BLaER1 treated with 17β-estradiol and CSF1 and Interleukin-3, amounts not matched to agents 10 nM and 100 nM (cell line): ENCODE results near the gene BCKDHB.
A peak's percentile ranks its signal among the peaks of the same experiment; 100 is the strongest.
"Not testable (repeated sequence)": the region's sequence is repeated elsewhere in the genome, so short reads cannot be mapped to it uniquely, and the experiment has no call there.

ENCODE experiments used
- H3K27ac ChIP-seq, 11 experiments: shearing (Covaris generic); formaldehyde crosslinking; 2 replicates each; pipeline ENCODE4 v1.8.1; 2022
- H3K27me3 ChIP-seq, 11 experiments: shearing (Covaris generic); formaldehyde crosslinking; 2 replicates each; pipeline ENCODE4 v1.8.1; 2022
- H3K36me3 ChIP-seq, 11 experiments: shearing (Covaris generic); formaldehyde crosslinking; 2 replicates each; pipeline ENCODE4 v1.8.1; 2022
- H3K4me1 ChIP-seq, 10 experiments: shearing (Covaris generic); formaldehyde crosslinking; 2 replicates each; pipeline ENCODE4 v1.8.1; 2022
- H3K4me2 ChIP-seq, 11 experiments: shearing (Covaris generic); formaldehyde crosslinking; 2 replicates each; pipeline ENCODE4 v1.8.1; 2022
- H3K4me3 ChIP-seq, 10 experiments: shearing (Covaris generic); formaldehyde crosslinking; 2 replicates each; pipeline ENCODE4 v1.8.1; 2022
- H3K9ac ChIP-seq, 11 experiments: shearing (Covaris generic); formaldehyde crosslinking; 2 replicates each; pipeline ENCODE4 v1.8.1; 2022
- H3K9me3 ChIP-seq, 11 experiments: shearing (Covaris generic); formaldehyde crosslinking; replicated peaks in 1 of 11; 2 replicates each; pipeline ENCODE4 v1.8.1; 2022
- H4K20me1 ChIP-seq, 11 experiments: shearing (Covaris generic); formaldehyde crosslinking; 2 replicates each; pipeline ENCODE4 v1.8.1; 2022
- Cebpa-rat ChIP-seq, 11 experiments: shearing (Covaris generic); IDR thresholded peaks; 2 replicates each; pipeline ENCODE4 v1.8.1; 2022

The BCKDHB gene

DNA sequence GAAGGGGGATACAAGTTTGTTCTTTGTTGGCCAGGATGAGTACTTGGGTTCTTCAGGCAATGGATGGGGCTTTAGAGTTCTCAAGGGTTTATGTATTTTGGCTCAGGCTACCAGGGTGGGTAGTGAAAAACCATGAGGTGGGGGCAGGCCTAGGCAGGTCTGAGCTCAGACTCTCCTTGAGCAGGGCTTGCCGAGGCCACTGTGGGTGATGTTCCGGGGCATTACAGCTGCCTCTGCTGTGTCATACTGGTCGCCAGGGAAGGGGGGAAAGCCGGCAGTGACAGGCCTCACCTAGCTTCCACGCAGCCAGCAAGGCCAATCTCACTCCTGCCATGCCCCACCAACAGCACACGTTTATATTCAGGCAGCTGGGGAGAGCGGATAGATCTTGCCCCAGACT, 79.6 kb downstream of the BCKDHB start:
- Histone ChIP-seq H3K9me3 (no peaks in the 10 kb centered on the region), H3K4me3 (no peak overlapping the region), H4K20me1 (no peaks in the 10 kb centered on the region), H3K36me3 (no peaks in the 10 kb centered on the region), H3K9ac (no peak overlapping the region), H3K4me2 (no peak overlapping the region), H3K27ac (no peak overlapping the region), H3K27me3 (no peaks in the 10 kb centered on the region), H3K4me1 (no peaks in the 10 kb centered on the region)
- TF ChIP-seq Cebpa-rat (IDR thresholded peaks at IDR 0.05) = no peak

DNA sequence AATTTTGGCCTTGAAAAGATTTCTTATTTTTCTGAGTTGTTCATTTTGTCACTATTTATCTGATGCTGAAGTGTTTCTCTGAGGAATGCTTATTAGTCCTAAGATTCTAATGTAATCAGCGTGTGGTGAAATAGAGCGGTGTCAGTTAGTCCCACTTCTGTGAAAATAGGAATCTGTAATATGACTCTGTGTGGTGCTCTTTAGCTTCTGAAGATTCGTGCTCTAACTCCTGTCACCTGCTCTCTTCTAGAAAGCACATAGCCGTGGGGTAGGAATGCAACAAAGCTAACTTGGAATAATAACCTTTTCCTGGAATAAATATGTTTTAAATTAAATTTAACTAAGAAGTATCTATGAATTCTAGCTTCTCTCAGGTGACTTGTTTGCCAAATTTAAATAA, 90.4 kb downstream of the BCKDHB start:
- Histone ChIP-seq H3K9ac (no peak overlapping the region), H3K9me3 (no peaks in the 10 kb centered on the region), H3K4me3 (no peak overlapping the region), H3K27ac (no peak overlapping the region), H3K36me3 (no peaks in the 10 kb centered on the region), H3K4me1 (no peaks in the 10 kb centered on the region), H3K27me3 (no peaks in the 10 kb centered on the region), H4K20me1 (no peaks in the 10 kb centered on the region), H3K4me2 (no peak overlapping the region)
- no peak for TF ChIP-seq Cebpa-rat (IDR thresholded peaks at IDR 0.05)

DNA sequence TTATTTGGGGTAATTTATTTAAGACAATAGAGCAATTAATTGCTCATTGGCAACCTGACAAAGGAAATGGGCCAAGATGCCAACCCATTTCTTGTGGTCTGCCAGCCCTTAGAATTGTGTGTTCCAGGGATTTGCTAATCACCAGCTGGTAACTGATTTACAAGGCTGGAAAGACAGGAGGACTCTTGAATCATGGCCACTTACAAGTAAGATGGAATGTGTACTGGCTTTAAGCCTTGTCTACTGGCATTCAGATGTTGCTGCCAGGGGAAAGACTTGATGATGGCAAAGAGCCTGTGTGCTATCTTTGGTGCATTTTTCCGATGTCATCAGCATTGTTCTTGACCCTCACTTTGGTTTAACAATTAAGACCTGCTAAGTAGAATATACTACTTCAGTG, 91.0 kb downstream of the BCKDHB start:
- H3K9ac ChIP-seq = no peak overlapping the region
- no peaks in the 10 kb centered on the region for H3K4me1 ChIP-seq
- H3K27me3 ChIP-seq = no peaks in the 10 kb centered on the region
- H3K4me2 ChIP-seq = no peak overlapping the region
- TF ChIP-seq Cebpa-rat (IDR thresholded peaks at IDR 0.05) = no peak
- H3K27ac ChIP-seq = no peak overlapping the region
- H3K36me3 ChIP-seq = no peaks in the 10 kb centered on the region
- no peak overlapping the region for H3K4me3 ChIP-seq
- H4K20me1 ChIP-seq = no peaks in the 10 kb centered on the region
- no peaks in the 10 kb centered on the region for H3K9me3 ChIP-seq

DNA sequence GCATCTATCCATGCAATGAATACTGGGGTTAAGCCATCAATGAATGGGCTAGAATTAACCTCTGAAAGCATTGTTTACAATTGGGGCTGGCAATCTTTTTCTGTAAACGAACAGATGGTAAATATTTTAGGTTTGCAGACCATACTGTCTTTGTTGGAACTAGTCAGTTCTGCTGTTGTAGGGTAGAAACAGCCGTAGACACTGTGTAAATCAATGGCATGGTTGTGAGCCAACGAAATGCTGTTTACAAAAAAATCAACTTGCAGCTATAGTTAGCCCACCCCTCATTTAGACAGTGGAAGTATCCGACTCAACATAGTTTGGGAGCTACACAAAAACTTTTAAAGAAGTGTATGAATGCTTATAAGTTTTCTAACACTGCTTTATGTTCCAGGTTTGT, 91.5 kb downstream of the BCKDHB start:
- H3K4me1 ChIP-seq = no peaks in the 10 kb centered on the region
- no peaks in the 10 kb centered on the region for H3K27me3 ChIP-seq
- H3K27ac ChIP-seq = no peak overlapping the region
- no peaks in the 10 kb centered on the region for H3K9me3 ChIP-seq
- no peaks in the 10 kb centered on the region for H4K20me1 ChIP-seq
- H3K4me2 ChIP-seq = no peak overlapping the region
- H3K4me3 ChIP-seq = no peak overlapping the region
- H3K36me3 ChIP-seq = no peaks in the 10 kb centered on the region
- TF ChIP-seq Cebpa-rat (IDR thresholded peaks at IDR 0.05) = no peak
- H3K9ac ChIP-seq = no peak overlapping the region

DNA sequence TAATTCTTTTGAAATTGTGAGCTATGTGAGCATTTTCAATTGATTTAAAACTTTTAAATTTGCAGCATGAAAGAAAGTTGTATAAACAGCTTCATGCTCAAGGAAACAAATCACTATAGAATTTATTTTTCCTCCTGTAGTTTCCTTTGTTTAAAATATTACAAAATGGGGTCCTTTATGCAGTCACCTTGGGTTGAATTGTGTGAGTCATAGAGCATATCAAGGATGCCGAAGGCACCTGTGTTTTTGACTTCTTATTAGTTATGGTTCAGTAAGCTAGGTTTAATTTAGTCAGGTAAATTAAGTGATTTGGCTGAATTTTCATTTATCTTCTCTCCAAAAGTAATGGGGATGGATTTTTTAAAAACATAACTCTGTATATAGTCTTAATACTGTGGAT, 96.8 kb downstream of the BCKDHB start:
- Histone ChIP-seq H3K27ac (no peak overlapping the region), H3K4me2 (no peak overlapping the region)

DNA sequence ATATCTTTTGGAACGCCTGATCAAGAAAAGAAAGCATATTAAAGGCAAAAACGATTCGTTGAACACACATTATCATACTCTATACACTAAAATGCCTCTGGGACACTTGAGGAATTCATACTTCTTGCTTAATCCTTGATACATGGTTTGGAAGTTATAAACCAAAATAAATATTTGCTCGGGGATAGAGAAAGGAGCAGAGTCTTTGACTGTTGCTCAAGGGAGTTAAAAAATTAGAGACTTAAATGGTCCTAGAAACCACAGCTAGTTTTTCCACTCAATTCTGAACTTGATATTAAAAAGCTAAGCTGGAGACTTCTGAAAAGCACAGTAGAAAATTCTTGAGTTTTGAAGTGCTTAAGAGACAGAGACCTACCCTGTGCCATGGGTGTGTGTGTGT, 98.9 kb downstream of the BCKDHB start:
- Histone ChIP-seq H3K9ac (no peak overlapping the region), H3K9me3 (no peaks in the 10 kb centered on the region), H3K27ac (no peak overlapping the region), H3K4me1 (peaks cover 0 to 7% (median 0%) of the 10 kb centered on the region in 10 experiments; a peak in 1 of 20 replicates), H4K20me1 (no peaks in the 10 kb centered on the region), H3K27me3 (no peaks in the 10 kb centered on the region), H3K4me3 (no peak overlapping the region), H3K36me3 (no peaks in the 10 kb centered on the region), H3K4me2 (no peak overlapping the region)
- TF ChIP-seq Cebpa-rat (IDR thresholded peaks at IDR 0.05) = no peak

More for the DNA sequence above, 96.8 kb downstream of the BCKDHB start:
- no peaks in the 10 kb centered on the region for H3K36me3 ChIP-seq
- H3K9ac ChIP-seq = no peak overlapping the region
- no peak overlapping the region for H3K4me3 ChIP-seq
- H3K27me3 ChIP-seq = no peaks in the 10 kb centered on the region
- H4K20me1 ChIP-seq = no peaks in the 10 kb centered on the region
- no peaks in the 10 kb centered on the region for H3K4me1 ChIP-seq
- no peaks in the 10 kb centered on the region for H3K9me3 ChIP-seq
- no peak for TF ChIP-seq Cebpa-rat (IDR thresholded peaks at IDR 0.05)

DNA sequence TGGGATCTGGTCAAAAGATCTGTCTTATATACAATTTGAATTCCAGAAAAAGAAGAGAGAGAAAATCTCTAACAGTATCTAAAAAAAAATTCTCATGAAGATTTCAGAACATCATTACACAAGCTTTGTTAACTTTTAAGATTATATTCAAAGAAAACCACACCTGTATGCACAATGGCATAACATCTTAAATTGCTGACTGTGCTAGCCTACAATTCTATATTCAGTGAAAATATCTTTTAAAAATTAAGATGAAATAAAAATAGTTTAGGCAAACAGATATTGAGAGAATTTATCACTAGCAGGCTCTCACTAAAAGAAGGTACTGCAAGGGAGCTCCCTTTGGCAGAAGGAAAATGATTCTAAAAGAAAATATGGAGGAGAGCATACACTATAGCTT, 100.3 kb downstream of the BCKDHB start:
- H3K4me1 ChIP-seq = peaks cover 0 to 7% (median 0%) of the 10 kb centered on the region in 10 experiments; a peak in 1 of 20 replicates
- TF ChIP-seq Cebpa-rat (IDR thresholded peaks at IDR 0.05) = no peak

DNA sequence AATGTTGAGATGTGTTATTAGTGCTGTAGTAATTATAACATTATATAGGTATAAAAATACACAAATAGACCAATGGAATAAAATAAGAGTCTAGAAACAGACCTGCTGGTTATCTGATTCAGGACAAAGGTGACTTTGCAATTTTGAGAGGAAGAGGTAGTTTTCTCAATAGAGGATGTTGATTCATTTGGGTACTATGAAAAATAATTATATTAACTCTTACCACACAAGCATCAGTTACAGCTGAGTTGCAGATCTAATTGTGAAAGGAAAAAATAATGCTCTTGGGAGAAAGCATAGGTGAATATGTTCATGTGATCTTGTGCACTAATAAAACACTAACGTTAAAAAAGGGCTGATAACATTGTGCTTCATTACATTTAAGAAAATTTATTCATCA, 103.0 kb downstream of the BCKDHB start:
- H3K4me2 ChIP-seq = 0 out of 22 replicates have a peak overlapping the region, but pooled peaks of 1 of the 11 experiments have one; percentile 4
- H3K4me1 ChIP-seq = peaks cover 0 to 7% (median 0%) of the 10 kb centered on the region in 10 experiments; a peak in 1 of 20 replicates
- no peak overlapping the region for H3K4me3 ChIP-seq
- H4K20me1 ChIP-seq = no peaks in the 10 kb centered on the region
- no peak for TF ChIP-seq Cebpa-rat (IDR thresholded peaks at IDR 0.05)
- no peaks in the 10 kb centered on the region for H3K27me3 ChIP-seq
- no peaks in the 10 kb centered on the region for H3K36me3 ChIP-seq
- H3K9me3 ChIP-seq = no peaks in the 10 kb centered on the region
- H3K9ac ChIP-seq = no peak overlapping the region
- H3K27ac ChIP-seq = no peak overlapping the region

More for the DNA sequence above, 100.3 kb downstream of the BCKDHB start:
- Histone ChIP-seq H3K27ac (no peak overlapping the region), H3K4me3 (no peak overlapping the region), H3K9me3 (no peaks in the 10 kb centered on the region), H4K20me1 (no peaks in the 10 kb centered on the region), H3K27me3 (no peaks in the 10 kb centered on the region), H3K36me3 (no peaks in the 10 kb centered on the region), H3K9ac (no peak overlapping the region), H3K4me2 (no peak overlapping the region)

DNA sequence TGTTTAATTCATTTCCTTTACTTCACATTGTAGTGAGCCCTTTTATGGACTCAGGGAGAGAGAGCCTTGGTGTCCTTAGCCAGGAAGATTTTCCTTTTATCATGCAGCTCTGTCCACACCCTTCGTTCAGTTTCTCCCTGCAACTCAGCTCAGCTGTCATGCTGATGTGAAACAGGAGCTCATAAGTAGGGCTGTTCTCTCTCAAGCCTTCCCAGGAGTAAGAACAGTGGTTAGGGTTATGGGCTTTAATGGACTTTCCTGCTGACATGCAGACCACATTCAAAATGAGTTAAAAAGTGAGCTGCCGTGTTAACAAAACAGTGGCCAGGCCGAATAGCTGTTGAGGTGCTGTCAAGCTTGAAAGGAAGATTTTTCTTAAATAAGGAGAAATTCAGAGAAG, 104.1 kb downstream of the BCKDHB start:
- Histone ChIP-seq H3K27me3 (no peaks in the 10 kb centered on the region), H3K4me2 (no peak overlapping the region), H3K9ac (no peak overlapping the region), H4K20me1 (no peaks in the 10 kb centered on the region), H3K36me3 (no peaks in the 10 kb centered on the region), H3K4me1 (peaks cover 0 to 7% (median 0%) of the 10 kb centered on the region in 10 experiments; a peak in 1 of 20 replicates), H3K4me3 (no peak overlapping the region), H3K9me3 (no peaks in the 10 kb centered on the region), H3K27ac (no peak overlapping the region)
- TF ChIP-seq Cebpa-rat (IDR thresholded peaks at IDR 0.05) = no peak

DNA sequence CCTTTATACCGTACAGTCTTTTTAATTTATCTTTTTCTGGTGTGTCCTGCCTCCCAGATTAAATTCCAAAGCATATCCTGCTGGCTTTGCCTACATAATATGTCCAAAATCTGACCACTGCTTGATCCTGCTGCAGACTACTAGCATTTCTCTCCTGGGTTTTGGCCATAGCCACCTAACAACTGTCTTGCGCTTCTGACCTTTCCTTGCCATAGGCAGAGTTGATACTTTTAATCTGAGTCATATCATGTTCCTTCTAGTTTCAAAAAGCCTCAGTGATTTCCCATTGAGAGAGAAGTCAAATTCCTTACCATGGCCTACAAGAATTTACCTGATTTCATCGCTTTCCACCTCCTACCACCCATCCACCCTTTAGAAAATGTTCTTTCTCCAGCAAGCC, 104.8 kb downstream of the BCKDHB start:
- Histone ChIP-seq H3K4me2 (no peak overlapping the region), H3K27ac (no peak overlapping the region), H3K4me1 (peaks cover 0 to 7% (median 0%) of the 10 kb centered on the region in 10 experiments; a peak in 1 of 20 replicates), H3K9me3 (no peaks in the 10 kb centered on the region), H3K36me3 (no peaks in the 10 kb centered on the region), H3K27me3 (no peaks in the 10 kb centered on the region), H3K9ac (no peak overlapping the region), H4K20me1 (no peaks in the 10 kb centered on the region), H3K4me3 (no peak overlapping the region)
- TF ChIP-seq Cebpa-rat (IDR thresholded peaks at IDR 0.05) = no peak

DNA sequence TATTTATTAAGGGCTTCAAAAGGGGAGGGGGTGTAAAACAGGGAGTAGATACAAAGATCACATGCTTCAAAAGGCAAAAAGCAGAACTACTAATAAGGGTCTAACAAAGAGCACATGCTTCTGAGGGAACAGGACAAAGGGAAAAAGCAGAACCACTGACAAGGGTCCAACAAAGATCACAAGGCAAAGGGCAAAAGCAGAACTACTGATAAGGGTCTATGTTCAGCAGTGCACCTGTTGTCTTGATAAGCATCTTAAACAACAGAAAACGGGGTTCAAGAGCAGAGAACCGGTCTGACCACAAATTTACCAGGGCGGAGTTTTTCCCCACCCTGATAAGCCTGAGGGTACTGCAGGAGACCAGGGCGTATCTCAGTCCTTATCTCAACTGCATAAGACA, 105.4 kb downstream of the BCKDHB start:
- H3K9ac ChIP-seq, H3K27me3 ChIP-seq, H3K4me3 ChIP-seq, H3K36me3 ChIP-seq, H4K20me1 ChIP-seq, H3K4me2 ChIP-seq, H3K27ac ChIP-seq, H3K9me3 ChIP-seq, H3K4me1 ChIP-seq: not testable (repeated sequence)
